ENCODE measurements around the gene CFAP92.

The CFAP92 gene

DNA sequence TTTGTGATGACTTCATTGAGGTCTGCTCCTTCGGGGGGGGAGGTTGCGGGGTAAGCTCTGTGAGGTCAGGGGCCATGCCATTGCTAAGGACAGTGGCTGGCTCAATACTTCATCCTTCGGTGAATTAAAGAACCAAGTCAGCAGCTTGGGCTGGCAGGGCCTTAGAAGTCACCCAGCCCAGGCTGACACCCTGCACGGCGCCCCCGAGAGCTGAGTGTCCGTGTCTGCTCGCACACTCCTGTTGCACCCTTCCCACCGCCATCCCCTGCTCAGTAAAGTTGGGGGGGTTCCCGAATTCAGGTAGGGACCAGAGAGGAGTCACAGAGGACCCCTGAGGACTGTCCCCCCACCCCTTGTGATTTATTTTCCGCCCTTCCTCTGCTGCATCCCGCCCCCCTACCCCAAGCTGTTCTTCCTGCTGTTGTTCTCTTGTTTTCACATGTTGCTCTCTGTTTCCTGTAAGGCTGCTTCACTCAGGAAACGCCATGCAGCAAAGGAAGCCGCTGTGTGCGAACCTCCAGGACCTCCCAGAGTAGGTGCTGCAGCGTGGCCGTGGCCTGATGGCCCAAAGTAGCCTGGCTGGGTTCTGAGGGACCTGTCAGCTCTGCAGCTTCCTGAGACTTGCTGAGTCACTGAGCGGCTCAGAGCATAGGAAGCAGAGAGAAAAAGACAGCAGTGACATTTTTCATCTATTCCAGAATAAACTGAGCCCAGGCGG lies 21.7 kb upstream of the CFAP92 start:
- H3K27ac ChIP-seq: peak overlapping the region in 10 of 11 experiments; percentile 49 to 88 (median 78); a peak in 20 of 22 replicates
- peak overlapping the region; percentile 77 to 96 (median 92) for H3K4me2 ChIP-seq
- H3K27me3 ChIP-seq: no peaks in the 10 kb centered on the region
- TF ChIP-seq Cebpa-rat (IDR thresholded peaks at IDR 0.05): no peak
- H4K20me1 ChIP-seq: no peaks in the 10 kb centered on the region
- H3K9me3 ChIP-seq (replicated peaks in 1 of 11): peaks cover 0 to 4% (median 0%) of the 10 kb centered on the region in 11 experiments; a peak in 3 of 22 replicates
- H3K36me3 ChIP-seq: no peaks in the 10 kb centered on the region
- peak overlapping the region in 9 of 11 experiments; percentile 39 to 77 (median 67); a peak in 17 of 22 replicates for H3K9ac ChIP-seq
- peaks cover 29 to 63% (median 52%) of the 10 kb centered on the region in 10 experiments for H3K4me1 ChIP-seq
- peak overlapping the region in 8 of 10 experiments; percentile 7 to 49 (median 40); a peak in 11 of 20 replicates for H3K4me3 ChIP-seq

DNA sequence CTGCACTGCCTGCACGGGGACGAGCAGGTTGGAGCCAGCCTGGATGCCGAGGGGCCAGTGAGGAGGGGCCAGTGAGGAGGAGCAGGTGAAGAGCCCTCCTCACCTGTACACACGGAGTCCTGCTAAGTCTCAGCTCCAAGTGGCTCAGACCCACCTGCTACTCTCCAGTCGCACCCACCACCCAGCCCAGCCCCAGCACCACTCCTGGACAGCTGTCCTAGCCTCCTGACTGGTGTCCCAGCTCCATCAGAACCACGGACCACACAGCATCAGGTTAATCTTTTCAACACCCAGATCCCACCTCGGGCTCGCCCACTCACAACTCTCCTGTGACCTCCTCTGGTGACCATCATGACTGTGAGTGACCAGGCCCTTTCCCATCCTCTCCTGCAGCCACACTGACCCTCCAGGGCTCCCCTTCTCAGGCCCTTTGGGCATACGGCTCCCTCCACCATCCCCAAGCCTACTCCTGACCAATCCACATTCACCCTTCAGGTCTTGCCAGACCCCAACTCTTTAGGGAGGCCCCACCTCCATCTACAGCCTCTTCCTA lies 21.0 kb upstream of the CFAP92 start:
- peak overlapping the region in 8 of 11 experiments; percentile 52 to 77 (median 67); a peak in 15 of 22 replicates for H3K9ac ChIP-seq
- H4K20me1 ChIP-seq: no peaks in the 10 kb centered on the region
- peaks cover 0 to 4% (median 0%) of the 10 kb centered on the region in 11 experiments; a peak in 3 of 22 replicates for H3K9me3 ChIP-seq (replicated peaks in 1 of 11)
- no peaks in the 10 kb centered on the region for H3K36me3 ChIP-seq
- H3K4me2 ChIP-seq: peak overlapping the region; percentile 77 to 96 (median 92); a peak in 20 of 22 replicates
- H3K4me3 ChIP-seq: 0 out of 20 replicates have a peak overlapping the region, but pooled peaks of 3 of the 10 experiments have one; percentile 32 to 46 (median 38)
- no peak for TF ChIP-seq Cebpa-rat (IDR thresholded peaks at IDR 0.05)
- peak overlapping the region in 10 of 11 experiments; percentile 12 to 88 (median 78); a peak in 19 of 22 replicates for H3K27ac ChIP-seq
- no peaks in the 10 kb centered on the region for H3K27me3 ChIP-seq
- peaks cover 29 to 63% (median 52%) of the 10 kb centered on the region in 10 experiments for H3K4me1 ChIP-seq

DNA sequence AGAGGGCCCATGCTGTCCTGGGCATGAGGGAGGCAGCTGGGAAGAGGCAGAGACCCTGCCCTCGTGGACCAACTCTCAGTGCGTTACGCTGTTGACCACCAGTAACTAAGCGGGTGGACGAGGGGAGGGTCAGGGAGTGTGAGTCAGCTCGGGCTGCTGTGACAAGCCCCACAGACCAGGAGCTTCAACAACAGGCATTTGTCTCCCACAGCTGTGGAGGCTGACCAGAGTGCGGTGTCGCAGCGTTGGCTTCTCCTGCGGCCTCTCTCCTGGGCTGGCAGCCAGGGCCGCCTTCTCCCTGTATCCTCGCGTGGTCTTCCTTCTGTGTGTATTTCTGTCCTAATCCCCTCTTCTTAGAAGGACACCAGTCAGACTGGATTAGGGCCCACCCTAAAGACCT lies 20.3 kb upstream of the CFAP92 start:
- Histone ChIP-seq H3K9me3 (replicated peaks in 1 of 11) (peaks cover 0 to 4% (median 0%) of the 10 kb centered on the region in 11 experiments; a peak in 3 of 22 replicates), H3K4me1 (peaks cover 29 to 59% (median 49%) of the 10 kb centered on the region in 10 experiments), H3K27me3 (no peaks in the 10 kb centered on the region), H3K36me3 (no peaks in the 10 kb centered on the region), H4K20me1 (no peaks in the 10 kb centered on the region), H3K27ac (peak overlapping the region in 1 of 11 experiments; percentile 46; a peak in 3 of 22 replicates), H3K9ac (no peak overlapping the region), H3K4me3 (no peak overlapping the region), H3K4me2 (peak overlapping the region in 4 of 11 experiments; percentile 3 to 95 (median 86); a peak in 3 of 22 replicates)
- TF ChIP-seq Cebpa-rat (IDR thresholded peaks at IDR 0.05): no peak

DNA sequence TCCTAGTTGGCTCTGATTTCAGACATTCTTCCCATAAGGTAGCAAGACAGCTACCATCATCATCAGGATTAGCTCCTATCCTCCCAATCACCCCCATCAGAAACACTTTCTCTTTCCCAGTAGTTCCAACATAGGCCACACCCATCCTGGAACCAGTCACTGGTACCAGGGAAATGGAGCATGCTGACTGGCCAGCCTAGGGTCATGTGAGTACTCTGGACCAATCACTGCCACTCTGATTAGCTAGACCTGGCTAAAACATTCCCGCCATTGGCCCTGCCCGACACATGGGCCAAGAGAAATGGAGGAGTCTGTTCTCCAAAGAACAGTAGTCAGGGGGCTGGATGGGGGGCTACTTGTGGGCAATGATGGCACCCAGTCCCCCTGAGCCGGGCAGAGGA lies 19.6 kb upstream of the CFAP92 start:
- Histone ChIP-seq H3K9me3 (replicated peaks in 1 of 11) (peaks cover 0 to 4% (median 0%) of the 10 kb centered on the region in 11 experiments; a peak in 3 of 22 replicates), H3K27ac (no peak overlapping the region; a peak in 1 of 22 replicates), H3K4me3 (no peak overlapping the region), H3K27me3 (no peaks in the 10 kb centered on the region), H3K4me2 (no peak overlapping the region), H4K20me1 (no peaks in the 10 kb centered on the region), H3K9ac (no peak overlapping the region), H3K4me1 (peaks cover 29 to 52% (median 43%) of the 10 kb centered on the region in 10 experiments), H3K36me3 (no peaks in the 10 kb centered on the region)
- no peak for TF ChIP-seq Cebpa-rat (IDR thresholded peaks at IDR 0.05)

DNA sequence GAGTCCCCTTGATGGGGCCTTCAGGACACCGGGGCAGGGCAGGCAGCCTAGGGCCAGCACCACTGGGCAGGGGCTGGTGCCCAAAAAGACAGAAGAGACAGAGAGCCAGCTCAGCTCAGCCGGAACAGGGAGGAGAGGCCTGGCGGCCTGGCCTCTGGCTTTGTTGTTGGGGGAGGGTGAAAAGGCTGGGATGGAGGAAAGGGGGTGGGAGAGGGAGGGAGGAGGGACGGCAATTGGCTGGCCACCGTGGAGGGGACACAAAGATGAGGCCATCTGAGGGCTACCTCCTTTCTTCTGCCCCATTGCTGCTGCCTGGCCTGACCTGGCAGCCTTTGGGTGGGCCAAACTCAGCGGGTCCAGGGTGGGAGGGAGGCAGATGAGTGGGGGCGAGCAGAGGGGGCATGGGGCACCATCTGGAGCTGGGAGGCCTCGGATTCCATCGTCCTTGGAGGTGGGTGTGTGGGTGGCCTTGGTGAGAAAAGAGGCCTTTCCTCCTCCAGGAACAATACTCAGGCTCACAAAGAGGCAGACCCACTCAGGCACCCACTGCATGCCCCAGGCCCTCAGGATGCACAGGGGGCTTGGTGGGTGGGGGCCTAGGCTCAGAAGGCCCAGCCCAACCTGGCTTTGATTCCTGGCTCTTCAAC lies 16.6 kb upstream of the CFAP92 start:
- TF ChIP-seq Cebpa-rat (IDR thresholded peaks at IDR 0.05): no peak
- peaks cover under 1 to 11% (median 3%) of the 10 kb centered on the region in 11 experiments; a peak in 13 of 22 replicates for H3K27me3 ChIP-seq
- peaks cover 0 to 4% (median 0%) of the 10 kb centered on the region in 11 experiments; a peak in 1 of 22 replicates for H3K9me3 ChIP-seq (replicated peaks in 1 of 11)
- H3K4me2 ChIP-seq: no peak overlapping the region
- H3K4me3 ChIP-seq: no peak overlapping the region
- peaks cover 27 to 46% (median 33%) of the 10 kb centered on the region in 10 experiments for H3K4me1 ChIP-seq
- no peak overlapping the region for H3K9ac ChIP-seq
- no peak overlapping the region for H3K27ac ChIP-seq
- H3K36me3 ChIP-seq: no peaks in the 10 kb centered on the region
- no peaks in the 10 kb centered on the region for H4K20me1 ChIP-seq

DNA sequence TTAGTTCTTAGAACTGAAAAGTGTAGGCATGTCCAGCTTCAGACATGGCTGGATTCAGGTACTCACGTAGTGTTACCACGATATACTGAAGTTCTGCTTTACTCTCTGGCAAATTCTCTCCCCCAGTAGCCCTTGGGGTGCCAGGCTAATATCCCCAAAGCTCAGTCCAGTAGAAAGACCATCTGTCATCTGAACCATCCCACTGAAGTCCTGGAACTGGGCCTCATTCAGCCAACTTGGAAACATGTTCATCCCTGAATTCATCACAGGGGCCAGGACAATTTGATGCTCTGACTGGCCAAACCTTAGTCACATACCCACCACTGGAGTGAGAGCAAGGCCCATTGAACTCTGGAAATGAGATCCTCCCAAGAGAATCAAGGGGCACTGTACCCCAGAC lies 15.4 kb upstream of the CFAP92 start:
- Histone ChIP-seq H3K4me1 (peaks cover 22 to 38% (median 24%) of the 10 kb centered on the region in 10 experiments), H4K20me1 (no peaks in the 10 kb centered on the region), H3K9ac (no peak overlapping the region), H3K27ac (no peak overlapping the region), H3K4me2 (no peak overlapping the region), H3K36me3 (no peaks in the 10 kb centered on the region), H3K4me3 (no peak overlapping the region), H3K9me3 (replicated peaks in 1 of 11) (peaks cover 0 to 4% (median 0%) of the 10 kb centered on the region in 11 experiments; a peak in 1 of 22 replicates), H3K27me3 (peaks cover 11 to 23% (median 15%) of the 10 kb centered on the region in 11 experiments)
- TF ChIP-seq Cebpa-rat (IDR thresholded peaks at IDR 0.05): no peak

DNA sequence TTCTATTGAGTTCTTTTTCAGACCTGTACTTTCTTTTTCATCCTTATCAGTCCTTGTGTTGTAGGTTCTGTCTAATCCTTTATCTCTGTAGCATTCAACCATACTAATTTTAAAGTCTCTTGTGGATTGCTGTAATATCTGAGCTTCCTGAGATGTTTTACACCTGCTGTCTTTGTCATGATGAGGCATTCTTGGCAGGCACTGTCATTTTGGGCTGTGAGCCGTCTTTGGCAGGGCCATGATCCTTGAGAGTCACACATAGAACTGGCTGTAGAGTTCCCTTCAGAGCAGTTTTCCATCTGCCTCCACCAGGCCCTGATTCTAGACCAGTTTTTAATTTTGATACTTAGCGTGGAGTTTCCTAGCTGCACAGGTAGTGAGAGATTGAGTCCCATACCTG lies 13.9 kb upstream of the CFAP92 start:
- no peak overlapping the region for H3K27ac ChIP-seq
- H3K27me3 ChIP-seq: peaks cover 24 to 37% (median 28%) of the 10 kb centered on the region in 11 experiments
- H3K9ac ChIP-seq: no peak overlapping the region
- no peak for TF ChIP-seq Cebpa-rat (IDR thresholded peaks at IDR 0.05)
- peaks cover 26 to 45% (median 33%) of the 10 kb centered on the region in 10 experiments for H3K4me1 ChIP-seq
- H3K4me3 ChIP-seq: no peak overlapping the region
- H4K20me1 ChIP-seq: peaks cover 0 to 12% (median 2%) of the 10 kb centered on the region in 11 experiments; a peak in 10 of 22 replicates
- no peaks in the 10 kb centered on the region for H3K9me3 ChIP-seq (replicated peaks in 1 of 11)
- H3K36me3 ChIP-seq: no peaks in the 10 kb centered on the region
- H3K4me2 ChIP-seq: peak overlapping the region; percentile 16 to 72 (median 54); a peak in 21 of 22 replicates

DNA sequence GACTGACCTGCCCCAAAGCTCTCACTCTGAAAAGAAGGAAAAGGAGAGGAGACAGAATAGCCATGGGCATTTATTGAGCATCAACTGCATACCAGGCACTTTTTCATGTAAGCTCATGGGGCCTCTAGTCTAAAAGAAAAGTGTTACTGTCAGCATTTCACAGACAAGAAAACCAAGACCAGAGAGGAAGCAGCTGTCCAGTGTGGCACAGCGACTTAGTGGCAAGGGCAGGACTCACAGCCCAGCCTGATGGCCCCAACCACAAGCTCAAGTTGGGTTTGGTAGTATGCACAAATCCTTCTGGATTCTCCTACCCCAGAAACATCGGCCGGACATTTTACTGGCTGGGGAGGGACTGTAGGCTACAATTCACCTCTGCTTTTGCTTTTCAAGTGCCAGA lies 13.0 kb upstream of the CFAP92 start:
- H3K9ac ChIP-seq: no peak overlapping the region
- H3K4me2 ChIP-seq: peak overlapping the region; percentile 16 to 72 (median 54); a peak in 21 of 22 replicates
- H3K27me3 ChIP-seq: peaks cover 33 to 46% (median 38%) of the 10 kb centered on the region in 11 experiments
- H3K27ac ChIP-seq: no peak overlapping the region
- no peak for TF ChIP-seq Cebpa-rat (IDR thresholded peaks at IDR 0.05)
- no peaks in the 10 kb centered on the region for H3K36me3 ChIP-seq
- H3K9me3 ChIP-seq (replicated peaks in 1 of 11): no peaks in the 10 kb centered on the region
- peaks cover 0 to 21% (median 11%) of the 10 kb centered on the region in 11 experiments; a peak in 15 of 22 replicates for H4K20me1 ChIP-seq
- no peak overlapping the region for H3K4me3 ChIP-seq
- peaks cover 33 to 53% (median 40%) of the 10 kb centered on the region in 10 experiments for H3K4me1 ChIP-seq
